ENCODE results near the gene ZNRD2. TPM values are rescaled to one million over a fixed set of nuclear protein-coding genes. Genes with fewer than 3 reads are reported as not detected.

The ZNRD2 gene
- total RNA-seq, 2 donors from 2014 or later, result 24.6 to 35.0 TPM

DNA sequence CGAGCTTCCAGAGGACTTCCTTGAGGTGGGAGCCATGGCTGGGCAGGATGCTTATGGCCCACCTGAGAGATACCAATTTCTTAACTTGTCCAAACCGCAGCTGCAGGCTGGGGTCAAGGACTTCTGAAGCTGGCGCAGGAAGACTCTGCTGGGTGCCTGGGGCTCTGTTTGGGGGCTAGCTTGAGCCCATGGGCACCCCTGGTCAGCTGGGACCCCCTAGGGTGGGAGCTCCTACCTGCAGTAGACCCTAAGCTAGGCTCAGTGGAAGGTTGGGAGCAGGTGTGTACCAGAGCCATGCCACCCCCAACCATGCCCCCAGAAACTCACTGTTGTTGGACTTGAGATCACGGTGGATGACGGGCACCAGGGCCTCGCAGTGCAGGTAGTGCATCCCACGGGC is 42.4 kb downstream of the ZNRD2 start:
- intact Hi-C loops (cut with DNase I), result loop anchor here in 1 of 2 donors (5.0 kb wide), 1 partner anchor 35 kb away; the partner anchor contains the start of gene EHBP1L1

DNA sequence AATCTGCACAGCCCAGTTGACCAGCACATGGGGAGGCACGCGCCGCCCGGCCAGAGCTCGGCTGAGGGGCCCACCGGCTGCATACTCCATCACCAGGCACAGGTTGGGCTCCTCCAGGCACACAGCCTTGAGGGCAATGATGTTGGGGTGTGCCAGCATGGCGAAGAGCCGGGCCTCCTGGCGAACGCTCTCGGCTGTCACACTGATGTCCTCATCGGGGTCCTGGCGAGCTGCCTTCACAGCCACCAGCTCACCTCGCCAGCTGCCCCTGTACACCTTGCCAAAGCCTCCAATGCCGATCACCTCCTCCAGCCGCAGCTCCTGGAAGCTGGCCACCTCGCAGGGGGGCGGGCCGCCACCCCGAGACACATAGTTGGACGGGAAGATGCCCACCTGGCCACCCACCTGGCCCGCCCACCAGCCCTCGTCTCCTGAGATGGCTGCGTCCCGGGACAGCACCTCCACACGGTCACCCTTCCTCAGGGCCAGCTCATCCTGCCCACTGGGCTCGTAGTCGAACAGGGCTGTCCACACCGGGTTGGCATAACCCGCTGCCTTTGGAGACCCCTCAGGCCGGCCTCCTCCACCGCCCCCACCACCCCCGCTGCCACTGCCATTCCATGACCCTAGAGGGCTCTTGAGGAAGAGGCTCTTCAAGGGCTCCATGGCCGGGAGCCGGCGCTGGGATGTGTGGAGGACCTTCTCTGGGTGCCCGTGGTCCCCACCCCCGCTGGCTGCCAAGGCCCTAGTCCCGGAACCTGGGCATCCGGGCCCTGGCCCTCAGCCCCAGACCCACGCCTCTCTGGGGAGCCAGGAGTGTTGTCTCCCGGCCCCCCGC is 43.0 kb downstream of the ZNRD2 start:
- intact Hi-C loops (cut with DNase I), result loop anchor here in 1 of 2 donors (5.0 kb wide), 1 partner anchor 36 kb away; the partner anchor contains the start of gene EHBP1L1
- ATAC-seq (no peak), DNase-seq (no peak)

More for the DNA sequence above, 42.4 kb downstream of the ZNRD2 start:
- DNase-seq (no peak), ATAC-seq (no peak)

DNA sequence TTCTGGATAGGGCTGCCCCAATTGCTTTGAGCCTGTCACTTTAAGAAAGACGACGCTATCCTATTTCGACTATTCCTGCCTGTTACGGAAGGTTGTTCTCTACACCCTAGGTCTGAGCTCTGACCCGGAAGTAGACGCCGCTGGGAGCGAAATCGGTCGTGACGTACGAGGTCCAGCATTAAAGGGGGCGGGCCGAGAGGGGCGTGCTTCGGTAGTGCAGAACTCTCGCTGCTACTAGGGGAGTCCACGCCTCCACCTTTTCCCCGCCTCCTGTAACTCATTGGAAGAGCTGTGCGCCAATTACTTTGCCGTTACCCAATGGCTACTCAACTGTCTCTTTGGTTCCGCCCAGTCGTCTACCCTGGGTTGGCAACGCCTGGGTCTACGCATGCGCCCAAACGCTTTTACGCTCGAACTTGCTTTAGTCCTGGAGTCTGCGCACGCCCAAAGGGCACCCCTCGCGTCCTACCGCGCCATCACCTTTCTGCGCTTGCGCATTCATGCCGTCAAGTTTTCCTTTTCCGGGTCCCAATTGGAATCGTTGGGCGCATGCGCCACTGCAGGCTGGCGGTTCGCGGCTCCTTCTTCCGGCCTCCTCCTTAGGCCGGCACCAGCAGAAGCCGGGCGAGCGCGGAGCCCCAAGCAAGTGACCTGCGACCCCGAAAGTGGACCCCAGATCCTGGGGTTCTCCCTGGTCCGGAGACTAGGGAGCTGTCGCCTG is 45.1 kb downstream of the ZNRD2 start, which contains the start of gene PCNX3:
Gene PCNX3 (plus strand): TSS at position 548 of the 721 bp plus-strand sequence. CDS start 536 bp downstream, outside the sequence.
- intact Hi-C loops (cut with DNase I), result loop anchor here in 1 of 2 donors (5.0 kb wide), 1 partner anchor 97 kb away; the partner anchor contains the start of gene KAT5
- DNase-seq (peak; percentile 100), ATAC-seq (peak; percentile 87)

DNA sequence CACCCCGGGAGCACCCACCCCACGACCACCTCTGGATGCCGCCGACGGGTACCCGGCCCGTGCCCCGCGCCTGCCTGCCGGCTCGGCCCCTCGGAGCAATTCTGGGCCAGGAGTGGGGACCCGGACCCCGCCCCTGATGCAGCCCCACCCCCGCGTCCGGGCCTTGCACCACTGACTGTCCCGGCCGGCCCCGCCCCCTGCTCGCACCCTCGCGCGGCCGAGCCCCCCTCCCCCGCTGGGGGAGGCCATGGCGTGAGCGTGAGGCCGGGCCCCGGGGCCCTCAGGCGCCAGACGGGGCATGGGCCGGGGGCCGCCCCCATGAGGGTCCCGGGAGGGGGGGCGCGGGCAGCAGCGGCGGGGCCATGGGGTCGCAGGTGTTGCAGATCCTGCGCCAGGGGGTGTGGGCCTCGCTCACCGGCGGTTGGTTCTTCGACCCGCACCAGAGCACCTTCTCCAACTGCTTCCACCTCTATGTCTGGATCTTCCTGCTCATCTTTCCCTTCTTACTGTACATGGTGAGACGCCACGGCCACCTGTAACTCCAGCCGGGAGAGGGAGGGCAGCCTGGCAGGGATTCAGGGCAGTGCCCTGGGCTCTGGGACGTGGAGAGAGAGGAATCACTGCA is 45.8 kb downstream of the ZNRD2 start:
- ATAC-seq (peak in 1 of 2 donors; percentile 0), DNase-seq (peak; percentile 68)
- intact Hi-C loops (cut with DNase I), result loop anchor here in 1 of 2 donors (5.0 kb wide), 1 partner anchor 96 kb away; the partner anchor contains the start of gene KAT5

DNA sequence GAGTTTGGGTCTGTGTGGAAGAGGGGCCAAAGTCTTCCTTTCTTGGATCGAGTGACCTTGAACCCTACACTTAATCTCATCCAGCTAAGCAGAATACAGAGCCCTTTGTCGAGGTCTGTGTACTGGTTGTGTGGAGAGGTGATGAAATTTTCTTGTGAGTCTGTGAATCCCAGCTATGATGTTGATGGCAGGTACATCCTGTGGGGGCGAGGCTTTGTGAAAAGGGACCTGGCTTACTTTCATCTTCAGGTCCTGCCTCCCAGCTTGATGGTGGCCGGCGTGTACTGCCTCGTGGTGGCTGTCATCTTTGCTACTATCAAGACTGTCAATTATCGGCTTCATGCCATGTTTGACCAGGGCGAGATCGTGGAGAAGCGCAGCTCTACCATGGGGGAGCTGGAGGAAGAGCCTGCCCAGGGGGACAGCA is 46.3 kb downstream of the ZNRD2 start:
- ATAC-seq (no peak), DNase-seq (no peak)
- intact Hi-C loops (cut with DNase I), result loop anchor here in 1 of 2 donors (5.0 kb wide), 1 partner anchor 96 kb away; the partner anchor contains the start of gene KAT5

DNA sequence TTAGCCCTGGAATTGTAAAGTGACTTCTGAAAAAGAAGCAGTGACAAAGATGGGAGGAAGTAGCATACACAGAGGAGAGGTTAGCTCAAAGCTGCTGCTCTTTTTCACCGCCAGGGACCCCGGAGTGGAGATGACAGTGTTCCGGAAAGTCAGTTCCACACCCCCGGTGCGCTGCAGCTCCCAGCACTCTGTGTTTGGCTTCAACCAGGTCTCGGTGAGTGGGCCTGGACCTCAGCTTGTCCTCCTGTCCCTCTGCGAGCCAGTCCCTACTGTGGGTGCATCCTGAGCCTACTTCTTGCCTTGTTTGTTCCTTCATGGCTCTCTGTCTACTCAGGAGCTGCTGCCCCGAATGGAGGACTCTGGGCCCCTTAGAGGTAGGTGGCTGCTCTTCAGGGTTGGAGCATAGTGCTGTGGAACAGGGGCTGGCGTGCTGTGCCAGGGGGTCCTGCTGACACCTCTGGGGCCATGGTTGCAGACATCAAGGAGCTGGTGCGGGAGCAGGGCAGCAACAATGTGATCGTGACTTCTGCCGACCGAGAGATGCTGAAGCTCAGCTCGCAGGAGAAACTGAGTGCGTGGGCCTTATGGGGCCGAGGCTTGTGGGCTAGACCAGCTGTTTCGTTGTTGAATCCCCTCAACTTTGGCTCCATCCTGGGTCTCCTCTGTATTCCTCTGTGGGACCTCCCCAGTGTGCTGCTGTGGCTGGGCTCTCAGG is 47.0 kb downstream of the ZNRD2 start:
- ATAC-seq (no peak), DNase-seq (no peak)
- intact Hi-C loops (cut with DNase I), result loop anchor here in 1 of 2 donors (5.0 kb wide), 1 partner anchor 95 kb away; the partner anchor contains the start of gene KAT5

DNA sequence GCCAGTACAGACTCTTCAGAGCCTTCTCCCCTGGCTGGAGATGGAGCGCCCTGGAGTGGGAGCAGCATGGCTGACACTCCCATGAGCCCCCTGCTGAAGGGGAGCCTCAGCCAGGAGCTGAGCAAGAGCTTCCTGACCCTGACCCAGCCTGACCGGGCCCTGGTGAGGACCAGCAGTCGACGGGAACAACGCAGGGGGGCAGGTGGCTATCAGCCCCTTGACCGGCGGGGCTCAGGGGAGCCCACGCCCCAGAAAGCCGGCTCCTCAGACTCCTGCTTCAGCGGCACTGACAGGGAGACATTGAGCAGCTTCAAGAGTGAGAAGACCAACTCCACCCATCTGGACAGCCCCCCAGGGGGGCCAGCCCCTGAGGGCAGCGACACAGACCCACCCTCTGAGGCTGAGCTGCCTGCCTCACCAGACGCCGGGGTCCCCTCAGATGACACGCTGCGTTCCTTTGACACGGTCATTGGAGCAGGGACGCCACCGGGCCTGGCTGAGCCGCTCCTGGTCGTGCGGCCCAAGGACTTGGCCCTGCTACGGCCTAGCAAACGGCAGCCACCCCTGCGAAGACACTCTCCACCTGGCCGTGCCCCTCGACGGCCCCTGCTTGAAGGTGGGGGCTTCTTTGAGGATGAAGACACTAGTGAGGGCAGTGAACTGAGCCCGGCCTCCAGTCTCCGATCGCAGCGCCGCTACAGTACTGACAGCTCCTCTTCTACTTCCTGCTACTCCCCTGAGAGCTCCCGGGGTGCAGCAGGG is 47.9 kb downstream of the ZNRD2 start:
- ATAC-seq, result no peak
- intact Hi-C loops (cut with DNase I), result loop anchor here in 1 of 2 donors (5.0 kb wide), 1 partner anchor 94 kb away; the partner anchor contains the start of gene KAT5
- DNase-seq, result no peak

DNA sequence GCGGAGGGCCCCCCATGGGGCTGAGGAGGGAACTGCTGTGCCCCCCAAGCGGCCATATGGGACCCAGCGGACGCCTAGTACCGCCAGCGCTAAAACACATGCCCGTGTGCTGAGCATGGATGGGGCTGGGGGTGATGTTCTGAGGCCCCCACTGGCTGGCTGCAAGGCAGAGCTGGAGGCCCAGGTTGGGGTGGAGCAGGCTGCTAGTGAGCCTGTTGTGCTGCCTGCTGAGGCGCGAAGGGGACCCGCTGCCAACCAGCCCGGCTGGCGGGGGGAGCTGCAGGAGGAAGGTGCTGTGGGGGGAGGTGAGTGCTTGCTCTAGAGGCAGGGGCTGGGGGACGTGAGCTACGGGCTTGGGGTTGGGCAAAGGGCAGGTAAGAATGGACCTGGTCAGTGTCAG is 48.5 kb downstream of the ZNRD2 start:
- ATAC-seq (no peak), DNase-seq (no peak)
- intact Hi-C loops (cut with DNase I), result loop anchor here in 1 of 2 donors (5.0 kb wide), 1 partner anchor 94 kb away; the partner anchor contains the start of gene KAT5

DNA sequence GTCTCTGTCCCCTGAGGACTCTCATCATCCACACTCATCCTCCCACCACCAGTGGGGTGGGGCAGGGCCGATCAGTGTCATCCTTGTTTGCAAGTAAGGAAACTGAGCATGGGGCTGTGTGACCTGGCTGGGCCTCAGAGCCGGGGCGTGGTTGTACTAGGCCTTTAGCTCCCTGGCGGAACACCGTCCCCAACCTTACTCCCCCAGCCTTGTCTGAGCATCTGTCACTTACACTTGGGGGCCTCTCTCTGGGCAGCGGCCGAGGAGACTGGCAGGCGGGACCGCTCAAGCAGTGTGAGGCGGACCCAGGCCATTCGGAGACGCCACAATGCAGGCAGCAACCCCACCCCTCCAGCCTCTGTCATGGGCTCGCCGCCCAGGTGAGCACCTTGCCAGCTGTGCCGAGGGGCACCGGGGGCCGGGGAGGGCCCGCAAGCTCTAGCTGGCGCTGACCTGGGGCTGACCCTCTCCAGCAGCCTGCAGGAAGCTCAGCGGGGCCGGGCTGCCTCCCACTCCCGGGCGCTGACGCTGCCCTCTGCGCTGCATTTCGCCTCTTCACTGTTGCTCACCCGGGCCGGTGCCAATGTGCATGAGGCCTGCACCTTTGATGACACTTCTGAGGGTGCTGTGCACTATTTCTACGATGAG is 49.1 kb downstream of the ZNRD2 start:
- DNase-seq, result no peak
- ATAC-seq, result no peak
- intact Hi-C loops (cut with DNase I), result loop anchor here in 1 of 2 donors (5.0 kb wide), 1 partner anchor 93 kb away; the partner anchor contains the start of gene KAT5

DNA sequence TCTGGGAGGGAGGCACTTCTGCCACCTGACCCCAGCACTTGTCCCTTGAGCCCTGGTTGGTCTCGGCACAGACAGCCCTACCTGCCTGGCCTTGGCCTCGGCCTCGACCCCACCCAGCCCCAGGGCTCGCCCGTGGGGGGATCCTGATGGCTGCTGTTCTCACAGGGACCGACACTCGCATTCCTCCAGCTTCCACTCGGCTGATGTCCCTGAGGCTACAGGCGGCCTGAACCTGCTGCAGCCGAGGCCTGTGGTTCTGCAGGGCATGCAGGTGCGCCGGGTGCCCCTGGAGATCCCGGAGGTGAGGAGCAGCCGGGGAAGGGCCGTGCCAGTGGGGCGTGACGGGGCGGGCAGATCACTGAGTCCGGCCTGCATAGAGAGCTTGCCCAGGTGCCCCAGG is 50.4 kb downstream of the ZNRD2 start:
- DNase-seq (no peak), ATAC-seq (no peak)
- intact Hi-C loops (cut with DNase I), result no loop called here

DNA sequence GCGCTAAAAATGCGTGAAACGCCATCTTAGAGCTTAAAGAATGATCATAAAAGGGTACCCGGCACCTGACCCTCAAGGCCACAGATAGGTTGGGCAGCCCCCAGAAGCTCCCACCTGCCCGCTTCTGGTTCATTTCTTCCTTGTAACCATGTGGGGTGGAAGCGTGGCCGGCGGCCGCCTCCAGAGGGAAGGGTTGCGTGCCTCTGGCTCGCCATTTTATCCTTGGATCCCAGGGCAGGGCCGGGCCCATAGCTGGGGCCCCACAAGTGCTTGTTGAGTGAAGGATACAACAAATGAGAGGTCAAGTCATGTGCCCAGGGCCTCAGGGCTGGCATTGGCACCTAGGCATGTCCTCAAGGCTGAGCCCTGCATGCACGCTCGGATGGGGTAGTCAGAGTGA is 51.2 kb downstream of the ZNRD2 start:
- intact Hi-C loops (cut with DNase I), result no loop called here
- no peak for DNase-seq
- no peak for ATAC-seq

Other genes with a start within 250 kb of the ZNRD2 start
- 10 to 100 TPM; 46.7 to 47.7 TPM for gene DPF2, start 236.6 kb upstream of the ZNRD2 start, total RNA-seq
- under 1 TPM in 1 of 2 donors, not detected in 1; 0.12 TPM for gene TIGD3, start 215.7 kb upstream of the ZNRD2 start, total RNA-seq
- gene SLC25A45, start 187.8 kb upstream of the ZNRD2 start, total RNA-seq, result 1 to 10 TPM; 4.1 to 7.2 TPM
- gene FRMD8, start 183.8 kb upstream of the ZNRD2 start, total RNA-seq, result 10 to 100 TPM; 13.4 to 21.5 TPM
- gene NEAT1, start 147.7 kb upstream of the ZNRD2 start, total RNA-seq, result 100 to 1,000 TPM; 405 to 657 TPM
- gene MALAT1, start 71.4 kb upstream of the ZNRD2 start, total RNA-seq, result 1,000 to 10,000 TPM; 4,098 to 7,342 TPM
- 10 to 100 TPM; 51.5 to 67.3 TPM for gene SCYL1, start 45.4 kb upstream of the ZNRD2 start, total RNA-seq
- 10 to 100 TPM; 85.6 to 96.2 TPM for gene LTBP3, start 12.1 kb upstream of the ZNRD2 start, total RNA-seq
- 10 to 100 TPM; 33.5 to 34.5 TPM for gene FAM89B, start 2.1 kb downstream of the ZNRD2 start, total RNA-seq
- gene EHBP1L1, start 5.6 kb downstream of the ZNRD2 start, total RNA-seq, result 10 to 100 TPM; 53.4 to 61.0 TPM
- under 1 TPM; 0.31 to 0.53 TPM for gene KCNK7, start 25.3 kb downstream of the ZNRD2 start, total RNA-seq
- gene MAP3K11, start 43.7 kb downstream of the ZNRD2 start, total RNA-seq, result 10 to 100 TPM; 42.8 to 44.7 TPM
- 10 to 100 TPM; 15.1 to 16.7 TPM for gene PCNX3, start 45.3 kb downstream of the ZNRD2 start, total RNA-seq
- gene SIPA1, start 67.6 kb downstream of the ZNRD2 start, total RNA-seq, result 10 to 100 TPM; 31.7 to 33.0 TPM
- gene RELA, start 92.4 kb downstream of the ZNRD2 start, total RNA-seq, result 10 to 100 TPM; 36.1 to 56.2 TPM
- gene KAT5, start 141.8 kb downstream of the ZNRD2 start, total RNA-seq, result 10 to 100 TPM; 46.6 to 47.3 TPM
- gene RNASEH2C, start 150.3 kb downstream of the ZNRD2 start, total RNA-seq, result 10 to 100 TPM; 61.1 to 64.7 TPM
- 10 to 100 TPM in 1 of 2 donors, 1 to 10 TPM in 1; 9.2 to 15.0 TPM for gene AP5B1, start 210.5 kb downstream of the ZNRD2 start, total RNA-seq
- not detected for gene OVOL1, start 216.6 kb downstream of the ZNRD2 start, total RNA-seq